H1 (cell line): ENCODE data around the gene DUXA. TPM values are rescaled to one million over a fixed set of nuclear protein-coding genes. Genes with fewer than 3 reads are reported as not detected.

Source experiments
- E2F6 ChIP-seq: IDR thresholded peaks from 2 replicates; pipeline ENCODE4 v1.6.1; 2012; ENCODE audit warnings: inconsistent platforms
- POLR2AphosphoS5 ChIP-seq: IDR thresholded peaks from 2 replicates; pipeline ENCODE4 v1.6.1; 2011; ENCODE audit warnings: low read depth, low read length
- TEAD4 ChIP-seq: IDR thresholded peaks from 2 replicates; pipeline ENCODE4 v1.6.1; 2012; ENCODE audit warnings: low read depth, low read length, inconsistent platforms, mixed read lengths
- polyA plus RNA-seq, 7 experiments: library from polyadenylated mRNA; depleted of rRNA in 3 of 7; stranded (reverse) in 5 of 7; unstranded in 2 of 7; fragments of >200 nt in 5 of 7; fragments of 200-250 nt in 2 of 7; gene quantifications; 1 replicate in 5 of 7; 2 replicates in 1 of 7; 4 replicates in 1 of 7; pipeline versions ENCODE4 v1.2.1 to v1.2.3, GENCODE V29; 2011 to 2013; ENCODE audit warnings: missing spikeins in 2 of 7, mixed read lengths in 2 of 7
- total RNA-seq: library from RNA; stranded (reverse); fragmentation: NEBNext Ultra II Directional; extraction: Animal tissue kit (Norgen Biotek cat#: 25700); gene quantifications from 2 replicates; pipeline ENCODE4 v1.2.1, GENCODE V29; 2021
- TF ChIP-seq, protein P1 (sequence below): fragments of 300-600 bp; sonication (generic); IDR thresholded peaks from 2 replicates; pipeline ENCODE4 v1.7.1; 2012; ENCODE audit warnings: low read length, moderate library complexity, mild to moderate bottlenecking, inconsistent platforms; ENCODE audit not compliant: insufficient replicate concordance

DUXA gene
- total and polyA plus RNA-seq, 2 of the 8 experiments (the other 6 are each of a cell fraction or from before 2014, with no cell fraction given): not detected

DNA sequence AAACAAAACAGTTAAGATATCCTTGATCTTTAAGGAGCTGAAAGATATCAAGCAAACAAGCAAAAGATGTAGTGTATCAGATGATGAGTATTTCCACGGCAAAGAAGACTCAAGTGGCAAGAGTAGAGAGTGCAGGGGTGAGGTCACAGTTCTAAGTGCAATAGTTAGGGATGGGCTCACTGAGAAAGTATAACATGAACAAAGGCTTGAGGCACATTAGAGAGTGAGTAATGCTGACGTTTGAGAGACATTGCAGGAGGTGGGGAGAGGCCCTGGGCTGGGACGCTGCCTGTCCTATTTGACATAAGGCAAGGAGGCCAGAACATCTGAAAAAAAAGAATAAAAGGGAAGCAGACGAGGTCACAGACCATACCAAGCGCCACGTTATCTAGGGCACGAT is 1.4 kb downstream of the DUXA start (continued):
- TF ChIP-seq, protein P1, sequence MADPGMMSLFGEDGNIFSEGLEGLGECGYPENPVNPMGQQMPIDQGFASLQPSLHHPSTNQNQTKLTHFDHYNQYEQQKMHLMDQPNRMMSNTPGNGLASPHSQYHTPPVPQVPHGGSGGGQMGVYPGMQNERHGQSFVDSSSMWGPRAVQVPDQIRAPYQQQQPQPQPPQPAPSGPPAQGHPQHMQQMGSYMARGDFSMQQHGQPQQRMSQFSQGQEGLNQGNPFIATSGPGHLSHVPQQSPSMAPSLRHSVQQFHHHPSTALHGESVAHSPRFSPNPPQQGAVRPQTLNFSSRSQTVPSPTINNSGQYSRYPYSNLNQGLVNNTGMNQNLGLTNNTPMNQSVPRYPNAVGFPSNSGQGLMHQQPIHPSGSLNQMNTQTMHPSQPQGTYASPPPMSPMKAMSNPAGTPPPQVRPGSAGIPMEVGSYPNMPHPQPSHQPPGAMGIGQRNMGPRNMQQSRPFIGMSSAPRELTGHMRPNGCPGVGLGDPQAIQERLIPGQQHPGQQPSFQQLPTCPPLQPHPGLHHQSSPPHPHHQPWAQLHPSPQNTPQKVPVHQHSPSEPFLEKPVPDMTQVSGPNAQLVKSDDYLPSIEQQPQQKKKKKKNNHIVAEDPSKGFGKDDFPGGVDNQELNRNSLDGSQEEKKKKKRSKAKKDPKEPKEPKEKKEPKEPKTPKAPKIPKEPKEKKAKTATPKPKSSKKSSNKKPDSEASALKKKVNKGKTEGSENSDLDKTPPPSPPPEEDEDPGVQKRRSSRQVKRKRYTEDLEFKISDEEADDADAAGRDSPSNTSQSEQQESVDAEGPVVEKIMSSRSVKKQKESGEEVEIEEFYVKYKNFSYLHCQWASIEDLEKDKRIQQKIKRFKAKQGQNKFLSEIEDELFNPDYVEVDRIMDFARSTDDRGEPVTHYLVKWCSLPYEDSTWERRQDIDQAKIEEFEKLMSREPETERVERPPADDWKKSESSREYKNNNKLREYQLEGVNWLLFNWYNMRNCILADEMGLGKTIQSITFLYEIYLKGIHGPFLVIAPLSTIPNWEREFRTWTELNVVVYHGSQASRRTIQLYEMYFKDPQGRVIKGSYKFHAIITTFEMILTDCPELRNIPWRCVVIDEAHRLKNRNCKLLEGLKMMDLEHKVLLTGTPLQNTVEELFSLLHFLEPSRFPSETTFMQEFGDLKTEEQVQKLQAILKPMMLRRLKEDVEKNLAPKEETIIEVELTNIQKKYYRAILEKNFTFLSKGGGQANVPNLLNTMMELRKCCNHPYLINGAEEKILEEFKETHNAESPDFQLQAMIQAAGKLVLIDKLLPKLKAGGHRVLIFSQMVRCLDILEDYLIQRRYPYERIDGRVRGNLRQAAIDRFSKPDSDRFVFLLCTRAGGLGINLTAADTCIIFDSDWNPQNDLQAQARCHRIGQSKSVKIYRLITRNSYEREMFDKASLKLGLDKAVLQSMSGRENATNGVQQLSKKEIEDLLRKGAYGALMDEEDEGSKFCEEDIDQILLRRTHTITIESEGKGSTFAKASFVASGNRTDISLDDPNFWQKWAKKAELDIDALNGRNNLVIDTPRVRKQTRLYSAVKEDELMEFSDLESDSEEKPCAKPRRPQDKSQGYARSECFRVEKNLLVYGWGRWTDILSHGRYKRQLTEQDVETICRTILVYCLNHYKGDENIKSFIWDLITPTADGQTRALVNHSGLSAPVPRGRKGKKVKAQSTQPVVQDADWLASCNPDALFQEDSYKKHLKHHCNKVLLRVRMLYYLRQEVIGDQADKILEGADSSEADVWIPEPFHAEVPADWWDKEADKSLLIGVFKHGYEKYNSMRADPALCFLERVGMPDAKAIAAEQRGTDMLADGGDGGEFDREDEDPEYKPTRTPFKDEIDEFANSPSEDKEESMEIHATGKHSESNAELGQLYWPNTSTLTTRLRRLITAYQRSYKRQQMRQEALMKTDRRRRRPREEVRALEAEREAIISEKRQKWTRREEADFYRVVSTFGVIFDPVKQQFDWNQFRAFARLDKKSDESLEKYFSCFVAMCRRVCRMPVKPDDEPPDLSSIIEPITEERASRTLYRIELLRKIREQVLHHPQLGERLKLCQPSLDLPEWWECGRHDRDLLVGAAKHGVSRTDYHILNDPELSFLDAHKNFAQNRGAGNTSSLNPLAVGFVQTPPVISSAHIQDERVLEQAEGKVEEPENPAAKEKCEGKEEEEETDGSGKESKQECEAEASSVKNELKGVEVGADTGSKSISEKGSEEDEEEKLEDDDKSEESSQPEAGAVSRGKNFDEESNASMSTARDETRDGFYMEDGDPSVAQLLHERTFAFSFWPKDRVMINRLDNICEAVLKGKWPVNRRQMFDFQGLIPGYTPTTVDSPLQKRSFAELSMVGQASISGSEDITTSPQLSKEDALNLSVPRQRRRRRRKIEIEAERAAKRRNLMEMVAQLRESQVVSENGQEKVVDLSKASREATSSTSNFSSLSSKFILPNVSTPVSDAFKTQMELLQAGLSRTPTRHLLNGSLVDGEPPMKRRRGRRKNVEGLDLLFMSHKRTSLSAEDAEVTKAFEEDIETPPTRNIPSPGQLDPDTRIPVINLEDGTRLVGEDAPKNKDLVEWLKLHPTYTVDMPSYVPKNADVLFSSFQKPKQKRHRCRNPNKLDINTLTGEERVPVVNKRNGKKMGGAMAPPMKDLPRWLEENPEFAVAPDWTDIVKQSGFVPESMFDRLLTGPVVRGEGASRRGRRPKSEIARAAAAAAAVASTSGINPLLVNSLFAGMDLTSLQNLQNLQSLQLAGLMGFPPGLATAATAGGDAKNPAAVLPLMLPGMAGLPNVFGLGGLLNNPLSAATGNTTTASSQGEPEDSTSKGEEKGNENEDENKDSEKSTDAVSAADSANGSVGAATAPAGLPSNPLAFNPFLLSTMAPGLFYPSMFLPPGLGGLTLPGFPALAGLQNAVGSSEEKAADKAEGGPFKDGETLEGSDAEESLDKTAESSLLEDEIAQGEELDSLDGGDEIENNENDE: no peak
- TF ChIP-seq POLR2AphosphoS5 (no peak), E2F6 (no peak), TEAD4 (no peak)
- TF ChIP-seq, all 59 proteins: peak for 0
